H1 (cell line): ENCODE results near the gene ACTR1A.

Experiments
- CEBPB ChIP-seq: IDR thresholded peaks from 2 replicates; pipeline ENCODE4 v1.6.1; 2012; ENCODE audit warnings: low read depth, low read length
- E2F6 ChIP-seq: IDR thresholded peaks from 2 replicates; pipeline ENCODE4 v1.6.1; 2012; ENCODE audit warnings: inconsistent platforms

GRCh38 chr10:102479651-102480050 lies 22.9 kb downstream of the ACTR1A start:
- no peak for TF ChIP-seq E2F6
- TF ChIP-seq CEBPB: no peak
